ENCODE data around the gene SGCE.

Gene SGCE

DNA sequence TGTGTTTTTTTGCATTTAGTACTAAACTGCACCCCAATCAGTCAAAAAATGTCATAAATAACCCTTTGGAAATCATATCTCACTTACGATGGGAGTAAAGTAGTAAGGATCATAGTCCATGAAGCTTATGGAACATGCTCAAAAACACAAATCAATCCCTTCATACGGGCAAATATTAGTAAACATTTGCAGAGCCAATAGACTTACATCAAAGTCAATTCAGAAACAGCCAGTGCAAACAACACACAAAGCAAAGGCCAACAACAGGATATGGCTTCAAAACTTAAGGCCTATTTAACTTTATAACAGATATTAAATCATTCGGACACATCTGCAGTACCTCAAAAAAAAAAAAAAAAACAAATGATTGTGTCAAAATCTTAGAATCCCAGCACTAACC is 32.1 kb downstream of the SGCE start:
- H3K79me2 ChIP-seq (ENCODE audit: low read length) = no peaks in the 10 kb centered on the region
- DNase-seq = no peak
- no peaks in the 10 kb centered on the region for H3K9me2 ChIP-seq (replicated peaks; ENCODE audit: insufficient read depth, low read length)
- no peak overlapping the region for H2AFZ ChIP-seq (ENCODE audit: low read length)
- TF ChIP-seq, protein P1, sequence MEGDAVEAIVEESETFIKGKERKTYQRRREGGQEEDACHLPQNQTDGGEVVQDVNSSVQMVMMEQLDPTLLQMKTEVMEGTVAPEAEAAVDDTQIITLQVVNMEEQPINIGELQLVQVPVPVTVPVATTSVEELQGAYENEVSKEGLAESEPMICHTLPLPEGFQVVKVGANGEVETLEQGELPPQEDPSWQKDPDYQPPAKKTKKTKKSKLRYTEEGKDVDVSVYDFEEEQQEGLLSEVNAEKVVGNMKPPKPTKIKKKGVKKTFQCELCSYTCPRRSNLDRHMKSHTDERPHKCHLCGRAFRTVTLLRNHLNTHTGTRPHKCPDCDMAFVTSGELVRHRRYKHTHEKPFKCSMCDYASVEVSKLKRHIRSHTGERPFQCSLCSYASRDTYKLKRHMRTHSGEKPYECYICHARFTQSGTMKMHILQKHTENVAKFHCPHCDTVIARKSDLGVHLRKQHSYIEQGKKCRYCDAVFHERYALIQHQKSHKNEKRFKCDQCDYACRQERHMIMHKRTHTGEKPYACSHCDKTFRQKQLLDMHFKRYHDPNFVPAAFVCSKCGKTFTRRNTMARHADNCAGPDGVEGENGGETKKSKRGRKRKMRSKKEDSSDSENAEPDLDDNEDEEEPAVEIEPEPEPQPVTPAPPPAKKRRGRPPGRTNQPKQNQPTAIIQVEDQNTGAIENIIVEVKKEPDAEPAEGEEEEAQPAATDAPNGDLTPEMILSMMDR (IDR thresholded peaks at IDR 0.05; ENCODE audit: low read length) = no peak
- TF ChIP-seq EZH2 (optimal IDR thresholded peaks at IDR 0.05; ENCODE audit: low read depth, low read length) (no peak), EZH2phosphoT487 (IDR thresholded peaks at IDR 0.05; ENCODE audit: low read length) (no peak)
- H3K4me1 ChIP-seq (ENCODE audit: low read length) = peaks cover 18% of the 10 kb centered on the region
- H3K4me2 ChIP-seq (ENCODE audit: low read depth, low read length) = no peak overlapping the region
- no peak overlapping the region for H3K4me3 ChIP-seq (ENCODE audit: low read length)
- H3K36me3 ChIP-seq (replicated peaks; ENCODE audit: insufficient read depth, low read length) = no peaks in the 10 kb centered on the region
- H3K27me3 ChIP-seq (replicated peaks; ENCODE audit: insufficient read depth, low read length) = no peaks in the 10 kb centered on the region
- no peak overlapping the region for H3K9ac ChIP-seq (ENCODE audit: low read length)
- H3K9me3 ChIP-seq (replicated peaks; ENCODE audit: insufficient read depth, low read length) = no peaks in the 10 kb centered on the region
- H4K20me1 ChIP-seq (ENCODE audit: insufficient read depth, low read length) = no peaks in the 10 kb centered on the region
- H3F3A ChIP-seq (ENCODE audit: insufficient read depth, low read length) = peaks cover 14% of the 10 kb centered on the region
- H3K27ac ChIP-seq (ENCODE audit: low read length) = no peak overlapping the region

DNA sequence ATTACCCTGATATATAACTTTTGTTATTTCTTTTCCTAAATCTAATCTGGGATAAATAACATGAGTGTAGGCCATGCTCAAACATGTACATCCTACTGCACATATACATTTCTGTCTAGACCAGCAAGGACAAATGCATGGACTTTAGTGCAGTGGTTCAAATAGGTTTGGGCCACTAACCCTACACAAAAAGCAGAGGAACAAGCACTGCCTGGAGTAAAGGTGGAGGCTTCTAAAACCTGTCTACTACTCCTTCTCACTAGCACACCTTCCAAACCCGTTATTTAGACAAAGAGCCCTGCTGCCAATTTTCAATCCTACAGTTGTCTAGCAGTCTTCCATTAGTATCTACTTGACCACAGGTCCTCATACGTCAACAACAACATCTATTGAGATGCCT is 34.8 kb downstream of the SGCE start:
- H3K9ac ChIP-seq (ENCODE audit: low read length) = peak overlapping the region; percentile 21; the same call in 1 of the 2 replicates
- DNase-seq = no peak
- TF ChIP-seq EZH2 (optimal IDR thresholded peaks at IDR 0.05; ENCODE audit: low read depth, low read length) (no peak), EZH2phosphoT487 (IDR thresholded peaks at IDR 0.05; ENCODE audit: low read length) (no peak)
- TF ChIP-seq, protein P1 (IDR thresholded peaks at IDR 0.05; ENCODE audit: low read length) = no peak

DNA sequence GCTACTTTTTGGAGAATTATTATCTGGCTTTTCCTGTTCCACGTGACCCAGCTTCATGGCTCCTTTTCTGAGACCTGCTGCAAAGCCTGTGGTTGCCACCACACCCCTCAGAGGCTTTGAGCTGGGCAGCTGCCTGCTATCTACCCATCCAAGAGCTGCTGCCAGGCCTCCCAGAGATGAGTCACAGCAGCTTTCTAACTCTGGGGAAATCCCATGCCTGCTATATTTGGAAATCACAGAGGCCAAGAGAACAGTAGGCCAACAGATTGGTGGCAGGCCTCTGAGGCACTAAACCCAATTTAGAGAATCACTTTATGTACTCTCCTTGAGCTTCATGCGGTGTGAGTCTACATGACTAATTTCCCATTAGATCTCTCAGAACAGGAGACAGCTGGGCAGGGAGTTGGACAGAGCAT is 35.2 kb downstream of the SGCE start:
- H3K27ac ChIP-seq (ENCODE audit: low read length) = peak overlapping the region; percentile 91
- H3K79me2 ChIP-seq (ENCODE audit: low read length) = no peaks in the 10 kb centered on the region
- no peaks in the 10 kb centered on the region for H3K27me3 ChIP-seq (replicated peaks; ENCODE audit: insufficient read depth, low read length)
- DNase-seq = peak; percentile 97
- no peaks in the 10 kb centered on the region for H3K36me3 ChIP-seq (replicated peaks; ENCODE audit: insufficient read depth, low read length)
- H3K9me3 ChIP-seq (replicated peaks; ENCODE audit: insufficient read depth, low read length) = no peaks in the 10 kb centered on the region
- H2AFZ ChIP-seq (ENCODE audit: low read length) = peak overlapping the region; percentile 31; the same call in 1 of the 2 replicates
- peak overlapping the region; percentile 21; the same call in 1 of the 2 replicates for H3K9ac ChIP-seq (ENCODE audit: low read length)
- peak overlapping the region; percentile 49 for H3K4me2 ChIP-seq (ENCODE audit: low read depth, low read length)
- no peak overlapping the region for H3K4me3 ChIP-seq (ENCODE audit: low read length)
- TF ChIP-seq, protein P1 (IDR thresholded peaks at IDR 0.05; ENCODE audit: low read length) = no peak
- TF ChIP-seq EZH2 (optimal IDR thresholded peaks at IDR 0.05; ENCODE audit: low read depth, low read length) (no peak), EZH2phosphoT487 (IDR thresholded peaks at IDR 0.05; ENCODE audit: low read length) (no peak)
- H3K9me2 ChIP-seq (replicated peaks; ENCODE audit: insufficient read depth, low read length) = no peaks in the 10 kb centered on the region
- H3K4me1 ChIP-seq (ENCODE audit: low read length) = peaks cover 23% of the 10 kb centered on the region
- H4K20me1 ChIP-seq (ENCODE audit: insufficient read depth, low read length) = no peaks in the 10 kb centered on the region
- H3F3A ChIP-seq (ENCODE audit: insufficient read depth, low read length) = peaks cover 18% of the 10 kb centered on the region

More for the DNA sequence above, 34.8 kb downstream of the SGCE start:
- Histone ChIP-seq H3K9me3 (replicated peaks; ENCODE audit: insufficient read depth, low read length) (no peaks in the 10 kb centered on the region), H3K4me2 (ENCODE audit: low read depth, low read length) (peak overlapping the region; percentile 49), H3F3A (ENCODE audit: insufficient read depth, low read length) (peaks cover 15% of the 10 kb centered on the region), H3K9me2 (replicated peaks; ENCODE audit: insufficient read depth, low read length) (no peaks in the 10 kb centered on the region), H3K4me3 (ENCODE audit: low read length) (no peak overlapping the region), H4K20me1 (ENCODE audit: insufficient read depth, low read length) (no peaks in the 10 kb centered on the region), H3K4me1 (ENCODE audit: low read length) (peaks cover 19% of the 10 kb centered on the region), H3K27me3 (replicated peaks; ENCODE audit: insufficient read depth, low read length) (no peaks in the 10 kb centered on the region), H2AFZ (ENCODE audit: low read length) (peak overlapping the region; percentile 31; the same call in 1 of the 2 replicates), H3K27ac (ENCODE audit: low read length) (peak overlapping the region; percentile 91), H3K79me2 (ENCODE audit: low read length) (no peaks in the 10 kb centered on the region), H3K36me3 (replicated peaks; ENCODE audit: insufficient read depth, low read length) (no peaks in the 10 kb centered on the region)
